C1 segment of cervical spinal cord (tissue), 14 donors: ENCODE data around the gene CCL19.
A peak's percentile ranks its signal among the peaks of the same experiment; 100 is the strongest.

Experiments
- DNase-seq, 14 donors: peaks; one replicate each; lab custom pipeline; 2025; lab: John Stamatoyannopoulos, UW

The CCL19 gene

GRCh38 chr9:34662526-34663302, 28.4 kb downstream of the CCL19 start, which contains the start of gene CCL27:
TSS of gene CCL27 (minus strand) at chr9:34662657. CDS start at chr9:34662633, 24 bp downstream.
- DNase-seq = no peak

GRCh38 chr9:34659592-34660253, 31.4 kb downstream of the CCL19 start:
- no peak for DNase-seq

GRCh38 chr9:34658461-34658860, 32.6 kb downstream of the CCL19 start:
- DNase-seq = no peak

GRCh38 chr9:34656992-34657391, 34.1 kb downstream of the CCL19 start:
- no peak for DNase-seq

- no peak for DNase-seq
These were observed 35.7 kb downstream of the CCL19 start for GRCh38 chr9:34655394-34655793.

GRCh38 chr9:34654323-34655051, 36.6 kb downstream of the CCL19 start:
- peak in 12 of 14 donors; percentile 29 to 80 (median 61) for DNase-seq

GRCh38 chr9:34653151-34654072, 37.7 kb downstream of the CCL19 start:
- peak in 4 of 14 donors; percentile 17 to 57 (median 44) for DNase-seq

GRCh38 chr9:34652602-34653000, 38.5 kb downstream of the CCL19 start:
- no peak for DNase-seq

- peak in 12 of 14 donors; percentile 39 to 89 (median 83) for DNase-seq
These were observed 39.0 kb downstream of the CCL19 start, which contains the start of gene IL11RA for GRCh38 chr9:34651876-34652601. TSS of gene IL11RA (plus strand) at chr9:34652185. CDS start at chr9:34655218, 3,033 bp downstream.

- DNase-seq = peak in 1 of 14 donors; percentile 33
These were observed 39.8 kb downstream of the CCL19 start for GRCh38 chr9:34651321-34651720.

- peak in 4 of 14 donors; percentile 6 to 50 (median 22) for DNase-seq
These were observed 40.3 kb downstream of the CCL19 start for GRCh38 chr9:34650816-34651215.

- no peak for DNase-seq
These were observed 42.4 kb downstream of the CCL19 start for GRCh38 chr9:34648673-34649072.

GRCh38 chr9:34647651-34648050, 43.4 kb downstream of the CCL19 start:
- no peak for DNase-seq

GRCh38 chr9:34647084-34647403, 44.0 kb downstream of the CCL19 start:
- peak in 1 of 14 donors; percentile 34 for DNase-seq

- DNase-seq = peak; percentile 42 to 89 (median 82)
These were observed 44.6 kb downstream of the CCL19 start, which contains the start of gene GALT for GRCh38 chr9:34646211-34647083. TSS of gene GALT (plus strand) at chr9:34646675. CDS start at chr9:34646705, 30 bp downstream.

GRCh38 chr9:34644766-34645314, 46.2 kb downstream of the CCL19 start:
- no peak for DNase-seq

- DNase-seq = no peak
These were observed 48.4 kb downstream of the CCL19 start for GRCh38 chr9:34642679-34643078.
